ENCODE results near the gene CPB1.

Gene CPB1

DNA sequence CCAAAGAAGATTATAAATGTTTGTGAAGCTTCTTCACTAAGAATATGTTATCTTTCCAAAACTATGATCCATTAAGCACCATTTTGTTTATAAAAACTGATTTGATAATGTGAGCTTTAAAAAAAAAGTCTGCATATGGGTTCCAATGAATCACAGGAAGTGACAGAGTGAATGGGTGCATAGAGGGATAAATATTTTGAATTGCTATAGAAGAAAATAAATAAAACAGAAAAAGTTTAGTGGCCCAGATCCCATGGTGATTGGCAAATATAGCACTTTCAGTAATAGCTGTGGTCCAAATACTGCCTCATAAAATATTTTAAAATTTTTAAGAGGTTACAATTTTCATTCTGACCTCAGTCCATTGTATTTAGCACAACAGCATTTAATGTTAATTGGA lies 56.6 kb downstream of the CPB1 start:
- DNase-seq = peak; percentile 49

GRCh38 chr3:148889828-148890227 lies 62.2 kb downstream of the CPB1 start:
- DNase-seq = no peak

DNA sequence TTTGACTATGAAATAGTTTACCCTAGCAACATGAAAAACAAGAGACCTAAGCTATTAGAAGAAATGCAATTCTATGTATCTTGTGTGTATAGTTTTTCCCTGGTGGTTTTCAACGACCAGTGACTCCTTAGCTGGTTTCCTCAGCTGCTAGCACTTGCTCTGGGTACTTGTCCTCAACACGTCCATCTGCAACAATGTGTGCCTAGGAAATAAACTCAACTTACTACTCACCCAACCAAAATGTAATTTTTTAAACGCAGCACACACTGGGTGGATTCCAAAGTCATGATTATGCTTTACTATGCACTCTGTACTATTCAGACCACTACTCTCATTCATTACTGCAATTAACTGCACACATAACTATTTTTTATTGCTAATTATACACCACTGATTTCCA lies 68.5 kb downstream of the CPB1 start:
- DNase-seq = no peak

GRCh38 chr3:148901987-148902791 lies 74.6 kb downstream of the CPB1 start:
- DNase-seq = peak; percentile 92

DNA sequence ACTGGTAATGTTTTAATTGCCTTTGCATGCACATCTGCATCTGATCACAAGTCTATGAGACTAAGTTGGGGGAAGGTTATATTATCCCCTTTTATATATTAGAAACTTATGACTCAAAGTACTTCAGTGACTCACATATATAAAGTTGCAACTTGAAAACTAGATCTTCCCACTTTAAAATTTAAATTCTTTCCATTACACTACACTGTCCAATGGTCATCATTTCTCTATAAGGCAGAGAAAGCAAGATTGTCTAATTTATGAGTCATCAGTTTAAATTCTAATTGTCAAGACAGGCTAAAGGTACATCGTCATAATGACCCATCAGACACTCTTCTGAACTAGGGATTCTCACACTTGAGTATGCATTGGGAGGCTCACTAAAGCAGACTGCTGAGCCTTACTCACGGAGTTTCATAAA lies 75.4 kb downstream of the CPB1 start:
- DNase-seq = peak; percentile 83

GRCh38 chr3:148903941-148904340 lies 76.3 kb downstream of the CPB1 start:
- peak; percentile 77 for DNase-seq

DNA sequence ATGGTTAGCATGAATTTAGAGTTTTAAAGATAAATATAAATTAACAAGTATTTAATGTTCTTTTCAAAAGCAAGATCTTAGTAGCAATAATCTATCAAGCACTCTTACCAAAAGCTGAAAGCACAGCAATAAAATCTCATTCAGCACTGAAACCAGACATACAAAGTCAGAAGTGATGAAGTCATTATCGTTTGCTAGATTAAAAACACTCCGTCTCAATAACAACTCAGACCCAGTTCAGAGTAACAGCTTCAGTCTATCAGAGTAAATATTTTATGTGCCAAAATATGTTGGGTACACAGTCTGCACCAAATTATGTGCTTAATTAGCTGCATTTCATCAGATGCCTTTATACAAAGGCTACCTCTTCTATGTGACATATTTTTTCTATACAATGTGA lies 79.1 kb downstream of the CPB1 start:
- DNase-seq = no peak
